SU-DHL-6 (cell line): ENCODE measurements around the gene IGF2R.

ENCODE experiments used
- CTCF ChIP-seq: fragments of 200-600 bp; sonication (generic); IDR thresholded peaks from one replicate; pipeline ENCODE4 v1.5.1; 2017; ENCODE audit warnings: antibody characterized with exemption, mild to moderate bottlenecking, low read length, moderate library complexity; ENCODE audit not compliant: insufficient read depth, poor library complexity, severe bottlenecking
- EZH2phosphoT487 ChIP-seq: fragments of 200-600 bp; sonication (generic), shearing (Covaris generic); conservative IDR thresholded peaks from 2 replicates; pipeline ENCODE4 v1.6.1; 2018; ENCODE audit warnings: mild to moderate bottlenecking, antibody characterized with exemption, low read length, moderate library complexity, mixed read lengths

GRCh38 chr6:159968295-159969203 lies at the start of gene IGF2R:
- TF ChIP-seq CTCF (no peak), EZH2phosphoT487 (no peak)
